GM21381 (cell line): Measurements from ENCODE around the gene MARCHF10.
A peak's percentile ranks its signal among the peaks of the same experiment; 100 is the strongest.

Experiments
- ATAC-seq: cut with Tn5 transposase; IDR thresholded peaks from one replicate; pipeline ENCODE4 v1.9.1; 2021; ENCODE audit warnings: mild to moderate bottlenecking, moderate library complexity; ENCODE audit not compliant: unreplicated experiment

The MARCHF10 gene

GRCh38 chr17:62755141-62755851, 52.8 kb downstream of the MARCHF10 start:
- no peak for ATAC-seq

GRCh38 chr17:62754631-62755030, 53.5 kb downstream of the MARCHF10 start:
- no peak for ATAC-seq

- no peak for ATAC-seq
These were observed 54.6 kb downstream of the MARCHF10 start for GRCh38 chr17:62753562-62753961.

GRCh38 chr17:62751060-62751691, 56.9 kb downstream of the MARCHF10 start:
- ATAC-seq: no peak

GRCh38 chr17:62750631-62751051, 57.5 kb downstream of the MARCHF10 start:
- no peak for ATAC-seq

- ATAC-seq: no peak
These were observed 58.2 kb downstream of the MARCHF10 start for GRCh38 chr17:62749926-62750325.

- ATAC-seq: no peak
These were observed 61.2 kb downstream of the MARCHF10 start for GRCh38 chr17:62746941-62747340.

GRCh38 chr17:62745806-62746205, 62.3 kb downstream of the MARCHF10 start:
- ATAC-seq: no peak

- ATAC-seq: no peak
These were observed 63.9 kb downstream of the MARCHF10 start for GRCh38 chr17:62744259-62744658.

GRCh38 chr17:62741290-62741689, 66.8 kb downstream of the MARCHF10 start:
- peak; percentile 56 for ATAC-seq

- no peak for ATAC-seq
These were observed 68.3 kb downstream of the MARCHF10 start for GRCh38 chr17:62739645-62740388.

GRCh38 chr17:62738281-62738680, 69.8 kb downstream of the MARCHF10 start:
- ATAC-seq: no peak

- no peak for ATAC-seq
These were observed 70.6 kb downstream of the MARCHF10 start for GRCh38 chr17:62737513-62737912.

- no peak for ATAC-seq
These were observed 73.0 kb downstream of the MARCHF10 start for GRCh38 chr17:62735044-62735651.

- no peak for ATAC-seq
These were observed 76.0 kb downstream of the MARCHF10 start for GRCh38 chr17:62732125-62732524.

GRCh38 chr17:62727916-62728672, 80.0 kb downstream of the MARCHF10 start:
- no peak for ATAC-seq

- no peak for ATAC-seq
These were observed 82.3 kb downstream of the MARCHF10 start for GRCh38 chr17:62725791-62726249.

- ATAC-seq: peak; percentile 91
These were observed 83.5 kb downstream of the MARCHF10 start for GRCh38 chr17:62724398-62725146.

- ATAC-seq: no peak
These were observed 84.3 kb downstream of the MARCHF10 start for GRCh38 chr17:62723842-62724241.

GRCh38 chr17:62722625-62723024, 85.5 kb downstream of the MARCHF10 start:
- ATAC-seq: no peak
